Measurements from ENCODE around the gene ARL2BP.

The ARL2BP gene

DNA sequence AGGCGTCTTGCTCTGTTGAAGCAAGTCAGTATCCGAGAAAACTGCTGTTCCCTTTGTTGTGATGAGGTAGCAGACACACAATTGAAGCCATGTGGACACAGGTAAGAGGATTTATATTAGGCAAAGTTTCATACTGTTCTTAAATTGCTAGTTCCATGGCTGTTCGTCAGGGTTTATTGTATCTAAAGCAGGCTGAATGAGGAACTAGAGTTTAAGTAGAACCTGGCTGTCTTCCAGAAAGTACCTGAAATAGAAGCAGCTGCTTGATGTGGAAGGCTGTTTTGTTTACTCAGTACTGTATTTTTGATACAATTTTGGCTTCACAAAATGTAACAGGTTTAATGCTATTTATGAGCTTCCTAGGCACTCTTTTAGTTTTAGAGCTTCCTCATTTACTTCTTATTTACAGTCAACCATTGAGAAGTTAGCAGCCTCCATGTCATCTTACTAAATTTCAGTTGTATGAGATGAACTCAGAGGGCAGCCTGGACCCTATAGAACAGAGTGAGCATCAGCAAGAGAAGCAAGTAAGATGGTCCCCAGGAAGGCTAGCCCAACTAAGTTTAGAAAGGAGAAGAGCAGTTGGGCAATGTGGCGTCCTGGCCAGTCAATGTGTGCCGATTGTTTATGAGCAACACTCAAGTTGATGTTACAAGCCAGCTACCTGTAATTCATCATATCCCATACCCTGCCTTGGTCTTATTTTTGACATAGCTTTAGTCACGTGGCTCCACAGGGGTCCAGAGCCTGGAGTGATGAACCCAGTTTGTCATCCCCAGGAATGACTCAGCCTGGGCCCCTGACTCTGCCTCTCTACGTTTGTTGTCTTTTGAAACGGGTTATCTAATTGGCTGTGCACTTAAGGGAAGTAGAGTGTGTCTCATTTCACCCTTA is 9.7 kb upstream of the ARL2BP start:
- no peak for DNase-seq (ENCODE audit: low read depth)

DNA sequence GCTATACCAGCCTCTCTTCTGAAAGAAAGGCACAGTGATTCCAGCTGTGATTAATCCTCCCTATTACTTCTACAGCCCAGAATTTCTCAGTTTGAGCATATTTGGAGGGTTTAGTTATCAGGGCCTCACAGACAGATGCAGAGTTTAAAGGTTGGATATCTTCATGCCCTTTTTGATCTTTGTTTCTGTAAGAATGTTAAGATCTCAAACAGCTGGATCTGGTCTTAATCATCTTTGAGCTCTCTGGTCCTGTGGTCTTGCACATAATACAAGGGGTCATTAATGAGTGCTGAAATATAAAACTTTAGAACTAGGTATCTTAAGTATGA is 9.1 kb upstream of the ARL2BP start:
- DNase-seq (ENCODE audit: low read depth), result no peak

DNA sequence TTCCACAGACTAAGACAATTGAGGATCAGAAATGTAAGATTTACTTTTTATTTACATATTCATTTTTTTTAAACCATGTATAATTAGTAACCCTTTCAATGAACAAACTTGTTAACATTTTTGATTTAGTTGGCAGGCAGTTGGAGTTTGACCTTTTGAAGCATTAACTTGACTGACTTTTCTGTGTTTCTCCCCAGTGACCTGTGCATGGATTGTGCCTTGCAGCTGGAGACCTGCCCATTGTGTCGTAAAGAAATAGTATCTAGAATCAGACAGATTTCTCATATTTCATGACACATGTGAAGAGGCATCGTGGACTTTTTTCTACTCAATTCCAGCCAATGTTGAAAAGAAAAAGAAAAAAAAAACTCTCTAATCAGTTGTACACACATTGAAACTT is 6.4 kb upstream of the ARL2BP start:
- DNase-seq (ENCODE audit: low read depth), result no peak

DNA sequence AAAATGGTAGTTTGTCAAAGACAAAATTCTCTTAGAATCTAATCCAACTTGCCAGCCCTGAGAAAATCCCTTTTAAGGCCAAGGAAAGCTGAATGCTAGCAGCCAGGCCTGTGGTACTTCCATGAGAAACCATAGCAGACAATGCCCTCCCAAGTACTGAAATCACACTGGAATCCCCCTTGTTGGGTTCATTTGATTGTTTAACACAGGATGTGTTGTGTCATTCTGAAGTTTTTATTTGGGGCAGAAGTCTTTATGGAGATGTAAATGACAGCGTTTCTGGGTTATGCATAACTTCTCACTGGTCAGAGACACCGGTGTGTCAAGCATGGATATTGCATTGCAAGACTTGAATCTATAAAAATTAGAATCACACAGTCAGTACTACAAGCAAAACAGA is 6.0 kb upstream of the ARL2BP start:
- no peak for DNase-seq (ENCODE audit: low read depth)

DNA sequence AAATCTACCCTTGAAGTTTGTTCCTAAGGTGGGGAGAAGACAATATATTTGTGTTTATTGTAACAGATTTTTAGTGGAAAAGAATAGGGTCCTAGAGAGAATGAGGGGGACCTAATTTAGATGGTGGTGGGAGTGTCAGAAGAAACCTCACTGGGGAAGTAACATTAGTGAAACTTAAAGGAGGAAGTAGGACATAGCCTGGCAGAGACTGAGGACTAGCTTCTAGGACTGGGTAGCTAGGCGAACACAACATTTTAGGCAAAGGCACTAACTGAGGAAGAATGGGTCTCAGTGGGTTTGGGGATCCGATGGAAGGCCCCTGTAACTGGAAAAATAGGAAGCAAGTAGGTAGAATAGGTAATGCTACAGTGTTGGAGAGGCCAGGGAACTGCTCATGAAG is 4.2 kb upstream of the ARL2BP start:
- no peak for DNase-seq (ENCODE audit: low read depth)

GRCh38 chr16:57242650-57243049 is 2.4 kb upstream of the ARL2BP start:
- no peak for DNase-seq (ENCODE audit: low read depth)

DNA sequence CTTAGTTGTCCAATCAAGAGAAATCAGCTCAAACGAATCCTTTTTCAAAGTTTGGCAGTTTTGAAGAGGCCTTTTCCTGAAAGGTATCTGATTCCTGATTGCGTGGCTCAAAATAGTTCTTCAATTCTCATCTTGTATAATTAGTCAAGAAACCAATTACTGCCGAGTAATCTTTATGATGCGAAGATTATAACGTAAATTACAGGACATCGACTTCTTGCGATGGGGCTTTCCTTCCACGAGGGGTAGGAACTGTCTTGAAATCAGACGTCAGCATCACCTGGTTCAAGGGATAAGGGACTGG is 644 bp upstream of the ARL2BP start:
- no peak for DNase-seq (ENCODE audit: low read depth)

DNA sequence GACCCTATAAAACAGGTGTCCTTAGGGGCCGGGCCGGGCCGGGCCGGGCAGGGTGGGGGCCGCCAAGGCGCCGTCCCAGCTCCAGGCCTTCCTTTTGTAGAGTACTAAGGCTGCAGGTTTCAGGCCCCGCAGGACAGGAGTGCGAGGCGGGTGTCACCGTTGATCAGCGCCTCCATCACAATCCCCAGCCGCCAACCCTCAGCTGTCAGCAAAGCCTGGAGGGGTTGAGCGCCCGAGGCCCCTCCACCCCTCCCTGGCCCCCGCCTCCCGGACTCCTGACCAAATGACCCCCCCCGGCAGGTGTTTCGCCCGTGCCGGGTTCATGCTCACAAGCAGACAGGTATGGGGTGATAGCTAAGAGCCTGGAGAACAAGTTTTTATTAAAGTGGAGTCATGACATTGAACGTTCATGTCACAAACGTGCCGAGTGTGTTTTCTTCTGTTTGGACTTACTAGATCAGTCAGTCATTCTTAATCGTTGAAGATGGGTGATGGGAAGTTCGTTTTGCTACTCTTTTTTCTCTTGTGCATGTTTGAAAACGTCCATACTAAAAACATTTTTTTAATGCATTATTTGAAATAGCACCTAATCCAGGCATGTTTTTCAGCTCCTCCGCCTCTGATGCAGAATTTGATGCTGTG is 534 bp downstream of the ARL2BP start:
- no peak for DNase-seq (ENCODE audit: low read depth)

DNA sequence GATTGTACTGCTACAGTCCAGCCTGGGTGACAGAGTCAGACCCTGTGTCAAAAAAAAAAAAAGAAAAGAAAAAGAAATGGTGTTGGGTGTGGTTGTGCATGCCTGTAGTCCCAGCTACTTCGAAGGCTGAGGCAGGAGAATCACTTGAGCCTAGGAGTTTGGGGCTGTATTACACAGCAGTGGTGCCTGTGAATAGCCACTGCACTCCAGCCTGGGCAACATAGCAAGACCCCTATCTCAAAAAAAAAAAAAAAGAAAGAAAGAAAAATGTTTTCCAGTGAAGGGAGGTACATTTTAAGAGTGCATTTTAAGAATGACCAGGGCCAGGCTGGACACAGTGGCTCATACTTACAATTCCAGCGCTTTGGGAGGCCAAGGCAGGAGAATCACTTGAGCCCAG is 6.3 kb downstream of the ARL2BP start:
- no peak for DNase-seq (ENCODE audit: low read depth)

DNA sequence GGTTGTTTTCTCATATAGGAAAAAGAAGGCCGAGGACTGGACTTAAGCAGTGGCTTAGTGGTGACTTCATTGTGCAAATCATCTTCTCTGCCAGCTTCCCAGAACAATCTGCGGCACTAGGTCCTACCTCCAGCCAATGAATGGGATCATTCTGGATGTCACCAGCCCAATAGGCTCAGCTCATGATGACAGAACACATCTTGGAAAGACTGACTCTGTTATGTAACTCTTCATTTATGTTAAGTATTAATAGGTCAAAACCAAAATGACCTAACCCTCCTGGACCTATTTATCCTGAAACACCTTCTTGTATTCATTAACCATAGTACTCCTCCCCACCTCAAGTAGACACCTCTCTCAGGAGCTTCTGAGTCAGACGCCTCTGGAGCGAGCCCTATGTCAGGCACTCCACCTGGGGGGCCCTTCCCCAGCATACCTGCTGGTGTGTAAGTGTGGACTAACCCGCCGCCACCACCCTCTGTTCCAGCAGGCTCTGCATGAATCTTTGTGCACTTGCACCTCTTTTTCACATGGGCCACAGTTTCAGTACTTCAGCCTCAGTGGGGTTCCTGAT is 7.2 kb downstream of the ARL2BP start:
- DNase-seq (ENCODE audit: low read depth), result no peak

DNA sequence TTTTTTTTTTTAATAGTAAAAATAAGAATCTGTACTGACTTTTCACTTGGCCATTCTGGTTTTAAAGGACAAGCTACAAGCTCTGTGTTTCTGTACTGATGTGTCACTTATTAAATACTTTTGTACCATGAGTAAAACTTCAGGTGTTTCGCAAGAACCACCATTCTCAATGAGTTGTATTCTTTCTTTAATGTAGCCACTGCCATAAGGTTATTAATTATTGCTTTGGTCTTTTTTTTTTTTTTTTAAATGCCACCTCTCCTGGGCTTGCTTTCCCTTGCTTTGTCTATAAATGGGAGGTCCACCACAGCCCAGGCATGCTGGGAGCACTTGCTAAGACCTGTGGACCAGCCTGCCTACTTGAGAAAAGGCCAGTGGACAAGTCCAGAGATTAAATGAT is 8.4 kb downstream of the ARL2BP start:
- DNase-seq (ENCODE audit: low read depth), result no peak

DNA sequence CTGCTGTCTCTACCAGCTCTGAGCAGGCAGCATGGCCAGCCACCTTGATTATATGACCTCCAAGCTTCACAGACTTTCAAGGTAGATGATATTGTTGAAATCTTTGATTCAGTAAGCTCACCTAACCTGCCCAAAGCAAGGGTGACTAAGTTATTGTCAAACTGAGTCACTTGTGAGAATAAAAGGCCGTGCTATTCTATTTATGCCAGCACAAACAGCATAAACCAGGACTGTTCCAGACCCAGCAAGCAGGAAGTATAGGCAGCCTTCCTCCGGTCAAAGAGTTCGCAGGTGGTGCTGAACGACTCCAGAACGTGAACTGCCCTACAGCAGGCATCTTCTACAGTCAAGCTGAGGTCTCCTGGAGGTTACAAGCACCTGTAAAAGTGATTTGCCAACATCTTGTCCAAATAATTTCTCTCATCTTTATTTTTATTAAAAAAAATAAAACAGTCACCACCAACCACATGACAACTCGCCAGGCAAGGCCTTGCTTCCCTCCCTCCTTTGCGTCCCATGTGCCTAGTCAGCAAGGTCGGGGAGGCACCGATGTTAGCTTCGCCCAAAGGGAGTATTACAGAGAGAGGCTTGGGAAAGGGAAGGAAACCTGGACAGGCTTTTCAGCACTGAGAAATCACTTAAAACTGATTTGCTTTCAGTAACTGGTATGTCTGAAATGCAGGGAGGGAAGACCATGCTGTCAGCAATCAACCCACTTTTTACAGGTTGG is 10.8 kb downstream of the ARL2BP start:
- DNase-seq (ENCODE audit: low read depth), result no peak

DNA sequence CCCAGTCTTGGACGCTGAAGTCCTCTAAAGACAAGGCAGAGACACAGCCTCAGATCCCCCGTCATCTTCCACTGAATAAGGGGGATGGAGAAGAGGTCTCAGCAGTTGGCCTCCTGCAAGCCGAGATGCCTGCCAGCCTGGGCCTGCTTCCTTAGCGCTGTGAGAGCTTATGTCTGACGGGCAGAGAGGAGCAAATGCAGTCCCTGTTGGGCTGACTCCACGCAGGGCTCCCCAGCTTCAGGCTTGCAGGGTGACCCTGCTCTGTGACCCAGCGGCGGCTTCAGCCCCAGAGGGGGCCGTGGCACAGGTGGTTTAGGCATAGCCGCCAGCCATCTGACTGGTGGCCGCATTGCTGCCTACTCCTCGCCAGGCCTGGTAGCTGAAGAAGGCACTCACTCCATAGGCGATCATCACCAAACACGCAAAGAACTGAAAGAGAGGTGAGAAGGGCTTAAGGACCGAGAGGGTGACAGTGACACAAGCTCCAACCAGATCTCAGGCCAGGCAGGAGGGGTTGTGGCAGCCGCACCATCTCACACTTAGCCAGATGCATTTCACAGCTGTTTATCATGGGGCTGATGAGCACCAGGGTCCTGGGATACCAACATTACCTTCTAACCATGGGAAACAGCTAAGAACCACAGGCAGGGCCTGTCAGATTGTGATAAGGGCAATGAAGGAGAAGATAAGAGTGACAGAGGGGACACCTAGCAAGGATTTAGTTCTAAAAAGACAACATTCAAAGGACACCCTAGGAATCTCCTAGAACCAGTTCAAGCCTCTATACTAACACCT is 11.7 kb downstream of the ARL2BP start:
- no peak for DNase-seq (ENCODE audit: low read depth)

DNA sequence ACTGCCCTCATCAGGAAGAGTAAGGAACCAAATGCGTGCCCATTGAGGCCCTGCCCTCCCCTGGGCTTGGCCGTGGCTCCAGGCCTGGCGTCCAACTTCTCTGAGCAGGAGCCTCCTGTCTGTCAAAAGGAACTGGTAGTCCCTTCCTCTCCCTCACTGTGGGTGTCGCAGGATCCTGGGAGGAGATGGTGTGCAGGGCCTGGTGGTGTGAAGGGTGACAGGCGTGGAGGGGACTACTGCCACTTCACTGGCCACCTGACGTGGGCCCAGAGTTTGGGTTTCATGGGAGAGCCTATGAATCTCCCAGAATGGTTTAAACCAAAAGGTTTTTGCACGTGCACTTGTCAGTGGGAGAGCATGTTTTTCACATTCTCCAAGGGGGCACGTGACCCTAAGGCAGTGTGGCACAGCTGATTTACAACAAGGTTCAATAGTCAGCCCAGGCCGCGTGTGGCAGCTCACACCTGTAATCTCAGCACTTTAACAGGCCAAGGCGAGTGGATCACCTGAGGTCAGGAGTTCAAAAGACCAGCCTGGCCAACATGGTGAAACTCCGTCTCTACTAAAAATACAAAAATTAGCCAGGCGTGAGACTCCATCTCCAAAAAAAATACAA is 12.5 kb downstream of the ARL2BP start:
- DNase-seq (ENCODE audit: low read depth), result no peak

DNA sequence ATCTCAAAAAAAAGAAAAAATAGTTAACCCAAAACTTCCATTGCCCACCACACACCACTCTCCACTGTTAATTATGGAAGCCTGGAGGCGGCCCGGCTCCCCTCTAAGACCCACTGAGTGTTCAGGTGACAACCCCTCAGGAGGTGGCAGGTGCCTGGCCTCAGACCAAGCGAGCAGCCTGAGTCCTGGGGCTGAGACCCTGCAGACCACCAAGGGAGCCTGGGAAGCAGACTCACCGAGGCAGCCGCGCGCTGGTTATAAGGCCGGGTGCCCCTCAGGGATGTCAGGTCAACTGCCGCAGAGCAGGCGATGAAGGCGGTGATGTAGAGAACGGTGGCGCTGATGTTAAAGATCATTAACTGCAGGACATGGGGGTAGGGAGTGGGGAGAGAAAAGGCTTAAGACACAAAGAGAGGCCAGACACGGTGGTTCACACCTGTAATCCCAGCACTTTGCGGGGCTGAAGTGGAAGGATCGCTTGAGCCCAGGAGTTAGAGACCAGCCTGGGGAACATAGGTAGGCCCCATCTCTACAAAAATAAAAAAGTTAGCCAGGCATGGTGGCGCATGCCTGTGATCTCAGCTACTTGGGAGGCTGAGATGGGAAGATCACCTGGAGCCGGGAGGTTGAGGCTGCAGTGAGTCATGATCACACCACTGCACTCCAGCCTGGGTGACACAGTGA is 13.3 kb downstream of the ARL2BP start:
- DNase-seq (ENCODE audit: low read depth), result no peak

DNA sequence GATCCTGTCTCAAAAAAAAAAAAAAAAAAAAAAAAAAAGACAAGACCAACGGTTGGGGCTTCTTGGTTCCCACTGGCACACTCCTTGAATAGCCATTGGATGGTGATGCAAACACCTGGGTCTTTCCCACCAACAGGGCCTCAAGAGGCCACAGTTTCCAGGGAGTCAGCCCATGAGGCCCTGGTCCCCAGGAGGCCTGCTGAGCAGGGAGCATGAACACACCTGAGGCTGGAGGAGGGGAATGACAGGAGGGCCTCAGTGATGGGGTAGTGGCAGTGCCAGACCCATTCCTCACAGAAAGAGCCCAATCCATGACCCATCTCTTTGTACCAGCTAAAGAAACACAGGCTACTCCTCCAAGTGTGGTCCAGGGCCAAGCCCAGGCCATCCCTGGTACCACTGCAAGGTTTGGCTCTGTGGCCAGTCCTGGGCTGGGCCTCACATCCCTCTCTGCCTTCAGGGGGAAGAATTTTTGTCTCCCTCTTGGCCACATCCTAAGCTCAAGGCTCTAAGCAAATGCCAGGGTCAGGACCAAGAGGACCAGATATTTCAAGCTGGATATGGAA is 13.9 kb downstream of the ARL2BP start:
- no peak for DNase-seq (ENCODE audit: low read depth)

- no peak for DNase-seq (ENCODE audit: low read depth)
Measured at GRCh38 chr16:57260294-57260929, 15.4 kb downstream of the ARL2BP start.

- no peak for DNase-seq (ENCODE audit: low read depth)
Measured at GRCh38 chr16:57261806-57262205, 16.7 kb downstream of the ARL2BP start.

- no peak for DNase-seq (ENCODE audit: low read depth)
Measured at GRCh38 chr16:57262841-57263540, 17.9 kb downstream of the ARL2BP start.
